Fibroblast of lung (primary cell): ENCODE data around the gene FYN. TPM values are rescaled to one million over a fixed set of nuclear protein-coding genes. Genes with fewer than 3 reads are reported as not detected.
A peak's percentile ranks its signal among the peaks of the same experiment; 100 is the strongest.

Experiments used
- DNase-seq, 2 donors: peaks; one replicate each; pipeline versions ENCODE4 v3.0.0 to v3.0.0-alpha.2; 2010; ENCODE audit warnings: low read depth in 2 of 2
- H2AFZ ChIP-seq: 2 replicates; pipeline ENCODE4 v1.5.1; 2012; ENCODE audit warnings: low read length, control low read depth, inconsistent platforms
- H3K27ac ChIP-seq: 2 replicates; pipeline ENCODE4 v1.5.1; 2011; ENCODE audit warnings: low read length, control low read depth; ENCODE audit not compliant: insufficient read depth
- H3K27me3 ChIP-seq: 2 replicates; pipeline ENCODE4 v1.5.1; 2011; ENCODE audit warnings: mild to moderate bottlenecking, low read length; ENCODE audit not compliant: control insufficient read depth, insufficient read depth
- H3K36me3 ChIP-seq: 2 replicates; pipeline ENCODE4 v1.5.1; 2011; ENCODE audit warnings: low read length; ENCODE audit not compliant: control insufficient read depth, insufficient read depth
- H3K4me1 ChIP-seq: 2 replicates; pipeline ENCODE4 v1.5.1; 2011; ENCODE audit warnings: low read length; ENCODE audit not compliant: control insufficient read depth, insufficient read depth; ENCODE audit errors: extremely low read depth
- H3K4me2 ChIP-seq: 2 replicates; pipeline ENCODE4 v1.5.1; 2011; ENCODE audit warnings: low read length, control low read depth; ENCODE audit not compliant: insufficient read depth; ENCODE audit errors: extremely low read depth
- H3K4me3 ChIP-seq, 4 experiments: fragments of 200-600 bp in 1 of 4; sonication (generic) in 1 of 4; replicated peaks in 1 of 4; 2 replicates each; pipeline ENCODE4 v1.5.1; 2011 to 2016; ENCODE audit warnings: low read length in 4 of 4, low read depth in 3 of 4, mild to moderate bottlenecking in 3 of 4, control low read depth in 2 of 4, inconsistent platforms in 1 of 4, mixed read lengths in 1 of 4; ENCODE audit not compliant: insufficient read depth in 1 of 4; ENCODE audit errors: control extremely low read depth in 1 of 4
- H3K79me2 ChIP-seq: 2 replicates; pipeline ENCODE4 v1.5.1; 2012; ENCODE audit warnings: mild to moderate bottlenecking, low read length, inconsistent platforms; ENCODE audit not compliant: control insufficient read depth, insufficient read depth
- H3K9ac ChIP-seq: 2 replicates; pipeline ENCODE4 v1.5.1; 2011; ENCODE audit warnings: mild to moderate bottlenecking, low read length, control low read depth; ENCODE audit not compliant: insufficient read depth
- H3K9me3 ChIP-seq: 2 replicates; pipeline ENCODE4 v1.5.1; 2012; ENCODE audit warnings: low read depth, low read length; ENCODE audit not compliant: control insufficient read depth, insufficient read depth
- H4K20me1 ChIP-seq: 2 replicates; pipeline ENCODE4 v1.5.1; 2011; ENCODE audit warnings: low read length; ENCODE audit not compliant: control insufficient read depth, insufficient read depth; ENCODE audit errors: extremely low read depth
- EZH2 ChIP-seq: IDR thresholded peaks from 2 replicates; pipeline ENCODE4 v1.5.1; 2012; ENCODE audit warnings: low read length, control low read depth, mild to moderate bottlenecking; ENCODE audit errors: missing control alignments
- polyA plus RNA-seq, 2 donors: library from polyadenylated mRNA; depleted of rRNA in 1 of 2; stranded (reverse) in 1 of 2; unstranded in 1 of 2; fragments of >200 nt; gene quantifications; 2 replicates each; pipeline ENCODE4 v1.2.1, GENCODE V29; 2011 to 2012; ENCODE audit warnings: missing spikeins in 1 of 2
- total RNA-seq: library from RNA; depleted of rRNA; stranded (reverse); fragments of >200 nt; gene quantifications from 2 replicates; pipeline ENCODE4 v1.2.1, GENCODE V29; 2014
- TF ChIP-seq, protein P1 (sequence below), 2 donors: IDR thresholded peaks in 1 of 2; conservative IDR thresholded peaks in 1 of 2; 1 replicate in 1 of 2; 2 replicates in 1 of 2; pipeline ENCODE4 v1.5.1; 2011 to 2012; ENCODE audit warnings: low read length in 2 of 2, control low read depth in 1 of 2, inconsistent platforms in 1 of 2, low read depth in 1 of 2, mild to moderate bottlenecking in 1 of 2

FYN gene
- total and polyA plus RNA-seq, 2 donors (not counting 1 experiment from before 2014, with no cell fraction given): 64.7 TPM

DNA sequence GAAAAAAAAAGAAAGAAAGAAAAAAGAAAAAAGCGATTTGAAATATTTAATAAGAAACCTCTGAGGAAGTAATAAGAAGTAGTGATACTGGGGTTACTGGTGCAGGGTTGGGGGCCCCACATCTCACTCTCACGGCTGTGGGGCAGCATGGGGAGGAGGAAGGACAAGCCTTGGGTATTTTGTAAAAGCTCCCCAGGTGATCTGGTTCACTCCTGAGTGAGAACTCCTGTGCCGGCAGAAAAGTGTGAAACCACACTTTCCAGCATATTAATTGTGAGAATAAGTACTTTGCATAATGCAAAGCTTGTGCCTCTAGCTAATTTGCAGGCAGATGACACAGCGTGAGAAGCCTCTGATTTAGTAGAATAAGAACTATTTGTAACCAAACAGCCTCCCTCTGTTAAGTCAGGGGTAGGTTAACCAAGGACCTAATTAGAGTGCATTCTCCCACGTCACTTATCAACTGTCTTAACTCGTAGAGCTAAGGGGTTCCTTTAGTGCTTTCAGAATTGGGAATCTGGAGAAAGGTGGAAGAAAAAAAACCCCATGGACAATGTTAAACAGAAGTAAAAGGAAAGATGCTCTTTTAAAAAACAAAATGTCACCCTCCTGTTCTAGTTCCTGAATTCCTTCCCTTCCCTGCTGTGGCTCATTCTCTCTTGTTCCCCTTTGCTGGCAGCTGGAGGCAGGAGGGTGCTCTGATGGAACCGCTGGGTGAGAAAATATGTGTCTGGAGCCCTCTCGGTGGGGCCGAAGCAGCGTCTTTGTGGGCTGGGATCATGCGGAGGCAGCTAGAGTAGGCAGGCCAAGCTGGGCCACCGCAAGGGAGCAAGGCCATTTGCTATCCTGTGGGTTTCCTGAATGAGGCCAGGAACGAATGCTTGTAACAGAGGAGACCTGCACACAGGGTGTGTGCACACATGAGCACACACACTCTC, 108.7 kb downstream of the FYN start:
- H2AFZ ChIP-seq: no peak overlapping the region
- H4K20me1 ChIP-seq: no peaks in the 10 kb centered on the region
- H3K27ac ChIP-seq: no peak overlapping the region
- DNase-seq: peak in 1 of 2 donors; percentile 65
- no peaks in the 10 kb centered on the region for H3K36me3 ChIP-seq
- no peaks in the 10 kb centered on the region for H3K27me3 ChIP-seq
- peaks cover 7% of the 10 kb centered on the region for H3K4me1 ChIP-seq
- no peak for TF ChIP-seq EZH2
- no peaks in the 10 kb centered on the region for H3K79me2 ChIP-seq
- no peak overlapping the region for H3K9ac ChIP-seq
- no peak overlapping the region for H3K4me3 ChIP-seq
- no peak overlapping the region for H3K4me2 ChIP-seq
- H3K9me3 ChIP-seq: no peaks in the 10 kb centered on the region

DNA sequence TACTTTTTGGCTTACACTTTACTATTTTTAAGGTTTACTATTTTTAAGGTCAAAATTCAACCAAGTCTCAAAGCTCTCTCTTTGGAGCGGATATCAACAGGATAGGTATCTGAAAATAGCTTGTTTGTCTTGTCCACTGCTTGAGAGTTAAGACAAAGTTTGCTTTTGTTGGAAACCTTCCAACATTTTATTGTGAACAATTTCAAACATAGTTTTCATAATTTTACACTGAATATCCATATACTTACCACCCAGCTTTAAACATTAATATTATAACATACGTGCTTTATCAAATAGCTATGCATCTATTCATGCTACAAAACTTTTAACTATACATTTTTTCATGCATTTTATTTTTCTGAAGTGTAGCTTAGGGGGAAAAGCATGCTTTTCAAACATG, 109.9 kb downstream of the FYN start:
- H3K27me3 ChIP-seq: no peaks in the 10 kb centered on the region
- no peaks in the 10 kb centered on the region for H3K9me3 ChIP-seq
- H2AFZ ChIP-seq: no peak overlapping the region
- no peaks in the 10 kb centered on the region for H4K20me1 ChIP-seq
- H3K9ac ChIP-seq: no peak overlapping the region
- peak; percentile 44 to 52 for DNase-seq
- no peak overlapping the region for H3K4me3 ChIP-seq
- no peak overlapping the region for H3K4me2 ChIP-seq
- no peak overlapping the region for H3K27ac ChIP-seq
- TF ChIP-seq EZH2: no peak
- TF ChIP-seq, protein P1, sequence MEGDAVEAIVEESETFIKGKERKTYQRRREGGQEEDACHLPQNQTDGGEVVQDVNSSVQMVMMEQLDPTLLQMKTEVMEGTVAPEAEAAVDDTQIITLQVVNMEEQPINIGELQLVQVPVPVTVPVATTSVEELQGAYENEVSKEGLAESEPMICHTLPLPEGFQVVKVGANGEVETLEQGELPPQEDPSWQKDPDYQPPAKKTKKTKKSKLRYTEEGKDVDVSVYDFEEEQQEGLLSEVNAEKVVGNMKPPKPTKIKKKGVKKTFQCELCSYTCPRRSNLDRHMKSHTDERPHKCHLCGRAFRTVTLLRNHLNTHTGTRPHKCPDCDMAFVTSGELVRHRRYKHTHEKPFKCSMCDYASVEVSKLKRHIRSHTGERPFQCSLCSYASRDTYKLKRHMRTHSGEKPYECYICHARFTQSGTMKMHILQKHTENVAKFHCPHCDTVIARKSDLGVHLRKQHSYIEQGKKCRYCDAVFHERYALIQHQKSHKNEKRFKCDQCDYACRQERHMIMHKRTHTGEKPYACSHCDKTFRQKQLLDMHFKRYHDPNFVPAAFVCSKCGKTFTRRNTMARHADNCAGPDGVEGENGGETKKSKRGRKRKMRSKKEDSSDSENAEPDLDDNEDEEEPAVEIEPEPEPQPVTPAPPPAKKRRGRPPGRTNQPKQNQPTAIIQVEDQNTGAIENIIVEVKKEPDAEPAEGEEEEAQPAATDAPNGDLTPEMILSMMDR (conservative IDR thresholded peaks at IDR 0.05 in 1 of 2, IDR thresholded peaks at IDR 0.05 in 1 of 2; ENCODE audit: low read depth in 1 of 2, low read length in 2 of 2): no peak
- H3K36me3 ChIP-seq: no peaks in the 10 kb centered on the region
- no peaks in the 10 kb centered on the region for H3K79me2 ChIP-seq
- peaks cover 16% of the 10 kb centered on the region for H3K4me1 ChIP-seq

DNA sequence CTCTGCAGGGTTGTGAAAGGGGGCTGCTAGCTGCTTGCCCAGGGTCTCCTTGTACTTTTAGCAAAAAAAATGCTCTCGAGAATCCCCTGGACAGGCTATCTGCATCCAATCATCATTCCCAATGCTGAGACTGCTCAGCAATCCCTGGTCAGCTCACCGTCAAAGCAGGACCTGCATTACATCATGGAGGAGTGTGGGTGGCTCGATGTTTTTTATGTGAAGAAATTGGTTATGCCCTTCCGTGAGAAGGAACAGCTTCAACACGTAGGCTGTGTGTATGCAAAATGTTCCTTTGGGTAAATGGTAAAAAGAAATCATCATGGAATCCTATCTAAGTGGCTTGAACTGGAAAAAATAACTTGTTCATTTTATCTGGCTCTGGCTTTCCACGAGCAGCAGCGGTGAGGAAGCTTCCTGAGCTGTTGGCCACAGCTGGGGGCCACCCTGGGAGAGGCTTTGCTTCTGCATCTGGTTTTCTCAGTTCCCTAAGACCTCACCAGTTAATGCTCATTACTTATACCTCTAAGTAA, 111.4 kb downstream of the FYN start:
- H3K79me2 ChIP-seq: no peaks in the 10 kb centered on the region

More for the DNA sequence above, 111.4 kb downstream of the FYN start:
- no peaks in the 10 kb centered on the region for H3K9me3 ChIP-seq
- peaks cover 16% of the 10 kb centered on the region for H3K4me1 ChIP-seq
- no peak overlapping the region for H2AFZ ChIP-seq
- H3K4me2 ChIP-seq: no peak overlapping the region
- no peak overlapping the region for H3K4me3 ChIP-seq
- H3K27ac ChIP-seq: no peak overlapping the region
- peak in 1 of 2 donors; percentile 25 for DNase-seq
- no peaks in the 10 kb centered on the region for H3K36me3 ChIP-seq
- TF ChIP-seq, protein P1 (conservative IDR thresholded peaks at IDR 0.05 in 1 of 2, IDR thresholded peaks at IDR 0.05 in 1 of 2; ENCODE audit: low read depth in 1 of 2, low read length in 2 of 2): no peak
- no peak for TF ChIP-seq EZH2
- no peaks in the 10 kb centered on the region for H3K27me3 ChIP-seq
- H4K20me1 ChIP-seq: no peaks in the 10 kb centered on the region
- H3K9ac ChIP-seq: no peak overlapping the region
